NB4 (cell line): ENCODE results near the gene PLEKHG2.

Experiments
- DNase-seq: peaks from one replicate; pipeline ENCODE4 v3.0.0; 2010; ENCODE audit warnings: low read depth
- H3K4me3 ChIP-seq: one replicate; pipeline ENCODE4 v1.5.1; 2011; ENCODE audit warnings: mild to moderate bottlenecking, low read depth, low read length, moderate library complexity
- CTCF ChIP-seq: IDR thresholded peaks from one replicate; pipeline ENCODE4 v1.5.1; 2012; ENCODE audit warnings: low read depth, low read length
- MYC ChIP-seq: IDR thresholded peaks from 2 replicates; pipeline ENCODE4 v1.6.1; 2011; ENCODE audit warnings: low read depth, low read length
- POLR2A ChIP-seq: IDR thresholded peaks from 2 replicates; pipeline ENCODE4 v1.6.1; 2011; ENCODE audit warnings: mild to moderate bottlenecking; ENCODE audit not compliant: insufficient read length; ENCODE audit errors: extremely low read depth
- TF ChIP-seq, protein P1 (sequence below): IDR thresholded peaks from 2 replicates; pipeline ENCODE4 v1.6.1; 2011; ENCODE audit warnings: low read depth, low read length

The PLEKHG2 gene

GRCh38 chr19:39408392-39409207 is 3.9 kb upstream of the PLEKHG2 start:
- no peak for DNase-seq

GRCh38 chr19:39409208-39410016 is 3.1 kb upstream of the PLEKHG2 start:
- peak; percentile 72 for DNase-seq
- TF ChIP-seq POLR2A (no peak), MYC (no peak), CTCF (no peak)
- TF ChIP-seq, protein P1, sequence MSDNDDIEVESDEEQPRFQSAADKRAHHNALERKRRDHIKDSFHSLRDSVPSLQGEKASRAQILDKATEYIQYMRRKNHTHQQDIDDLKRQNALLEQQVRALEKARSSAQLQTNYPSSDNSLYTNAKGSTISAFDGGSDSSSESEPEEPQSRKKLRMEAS = no peak
- peak overlapping the region; percentile 59 for H3K4me3 ChIP-seq

More at GRCh38 chr19:39408392-39409207, 3.9 kb upstream of the PLEKHG2 start:
- H3K4me3 ChIP-seq = peak overlapping the region; percentile 53
- TF ChIP-seq, protein P1 = no peak
- no peak for TF ChIP-seq CTCF

DNA sequence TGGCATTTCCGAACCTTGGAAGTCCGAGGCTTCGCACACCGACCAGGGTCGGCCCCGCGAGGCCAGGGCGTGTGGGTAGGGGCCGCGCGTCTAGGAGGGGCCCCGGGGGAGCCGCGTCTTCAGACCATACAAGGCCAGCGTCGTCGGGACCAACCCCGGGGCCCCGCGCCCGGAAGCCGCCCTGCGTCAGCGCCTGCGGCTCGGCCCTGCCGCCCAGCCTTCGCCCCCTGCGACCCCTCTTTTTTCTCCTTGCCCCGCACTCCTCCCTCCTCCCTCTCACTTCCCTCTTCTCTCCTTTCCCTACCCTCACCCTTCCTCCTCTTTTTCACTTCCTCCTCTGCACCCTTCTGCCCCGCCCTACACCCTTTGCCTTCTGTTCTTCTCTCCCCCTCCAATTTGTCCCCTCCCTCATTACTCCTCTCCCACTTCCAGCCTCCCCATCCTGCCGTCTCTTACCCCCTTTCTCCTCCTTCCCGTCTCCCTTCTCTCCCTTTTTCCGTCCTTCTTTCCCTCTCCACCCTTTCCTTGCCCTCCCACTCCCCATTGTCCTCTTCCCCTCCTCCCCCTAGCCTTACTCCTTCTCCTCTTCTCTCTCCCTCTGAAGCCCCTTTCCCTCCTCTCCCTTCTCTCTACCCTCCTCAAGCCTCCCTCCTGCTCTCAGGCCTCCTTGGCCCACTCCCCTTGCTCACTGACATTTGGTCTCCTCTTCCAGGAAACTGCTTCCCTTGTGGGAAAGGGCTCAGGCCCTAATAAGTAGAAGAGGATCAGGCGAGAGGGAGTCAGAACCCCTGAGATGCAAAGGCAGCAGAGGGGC is 2.2 kb upstream of the PLEKHG2 start:
- peak; percentile 80 for DNase-seq
- H3K4me3 ChIP-seq = peak overlapping the region; percentile 59
- no peak for TF ChIP-seq CTCF
- no peak for TF ChIP-seq MYC
- TF ChIP-seq, protein P1 = no peak
- no peak for TF ChIP-seq POLR2A

GRCh38 chr19:39410831-39411080 is 1.7 kb upstream of the PLEKHG2 start:
- peak overlapping the region; percentile 11 for H3K4me3 ChIP-seq
- TF ChIP-seq POLR2A (no peak), MYC (no peak), CTCF (no peak)
- TF ChIP-seq, protein P1 = no peak
- DNase-seq = no peak

GRCh38 chr19:39411081-39411831 is 1.2 kb upstream of the PLEKHG2 start:
- TF ChIP-seq CTCF (no peak), POLR2A (no peak), MYC (no peak)
- TF ChIP-seq, protein P1 = no peak
- H3K4me3 ChIP-seq = peak overlapping the region; percentile 8
- peak; percentile 60 for DNase-seq
